HG03060 (cell line): Measurements from ENCODE around the gene HIVEP1.

Experiments
- ATAC-seq: cut with Tn5 transposase; IDR thresholded peaks from one replicate; pipeline ENCODE4 v1.9.1; 2021; ENCODE audit warnings: low read depth, moderate number of reproducible peaks; ENCODE audit not compliant: unreplicated experiment

Gene HIVEP1

GRCh38 chr6:12012038-12012557 is at the start of gene HIVEP1:
TSS of gene HIVEP1 (plus strand) at chr6:12012312. CDS start at chr6:12015629, 3,317 bp downstream.
- no peak for ATAC-seq

DNA sequence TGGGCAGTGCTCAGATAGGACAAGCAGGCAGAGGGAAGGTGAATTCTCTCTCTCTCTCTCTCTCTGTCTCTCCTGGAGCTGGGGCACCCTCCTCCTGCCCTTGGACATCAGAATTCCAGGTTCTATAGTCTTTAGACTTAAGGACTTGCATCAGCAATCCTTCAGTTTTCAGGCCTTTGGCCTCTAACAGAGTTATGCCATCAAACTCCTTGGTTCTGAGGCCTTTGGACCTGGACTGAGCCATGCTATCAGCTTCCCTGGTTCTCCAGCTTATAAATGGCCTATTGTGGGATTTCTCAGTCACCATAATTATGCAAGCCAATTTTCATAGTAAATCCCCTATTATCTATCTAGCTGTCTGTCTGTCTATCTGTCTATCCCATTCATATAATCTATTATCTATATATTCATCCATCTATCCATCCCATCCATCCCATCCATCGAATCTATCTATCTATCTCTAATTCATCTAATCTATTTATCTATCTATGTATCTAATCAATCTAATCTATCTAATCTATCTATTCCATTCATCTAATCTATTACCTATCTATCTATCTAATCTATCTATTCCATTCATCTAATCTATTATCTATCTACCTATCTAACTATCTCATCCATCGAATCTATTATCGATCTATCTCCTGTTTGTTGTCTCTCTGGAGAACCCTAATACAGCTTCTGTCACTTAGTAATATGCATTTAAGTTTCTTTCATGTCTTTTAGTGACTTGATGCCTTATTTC is 48.2 kb upstream of the HIVEP1 start:
- ATAC-seq, result no peak

- ATAC-seq, result no peak
These were observed 47.3 kb upstream of the HIVEP1 start for GRCh38 chr6:11964729-11965335.

DNA sequence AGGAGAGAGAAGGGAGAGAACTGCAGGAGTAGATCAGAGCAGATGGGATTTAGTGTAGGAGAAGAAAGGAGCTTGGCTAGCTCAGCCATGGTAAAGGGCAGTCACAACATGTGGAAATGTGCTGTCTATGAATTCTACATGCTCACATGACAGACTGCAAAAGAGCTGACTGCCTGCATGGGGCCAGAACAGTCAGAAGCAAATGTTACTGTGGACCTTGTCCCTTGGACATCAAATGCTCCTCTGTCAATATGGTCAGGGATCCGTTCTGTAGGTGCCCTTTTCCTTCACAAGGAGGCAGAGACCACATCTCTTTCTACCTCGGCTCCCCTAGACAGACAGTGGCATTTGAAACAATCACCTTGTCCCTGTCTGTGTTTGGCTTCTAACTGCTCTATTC is 46.6 kb upstream of the HIVEP1 start:
- ATAC-seq, result no peak

GRCh38 chr6:11968241-11968806 is 43.8 kb upstream of the HIVEP1 start:
- peak; percentile 54 for ATAC-seq

DNA sequence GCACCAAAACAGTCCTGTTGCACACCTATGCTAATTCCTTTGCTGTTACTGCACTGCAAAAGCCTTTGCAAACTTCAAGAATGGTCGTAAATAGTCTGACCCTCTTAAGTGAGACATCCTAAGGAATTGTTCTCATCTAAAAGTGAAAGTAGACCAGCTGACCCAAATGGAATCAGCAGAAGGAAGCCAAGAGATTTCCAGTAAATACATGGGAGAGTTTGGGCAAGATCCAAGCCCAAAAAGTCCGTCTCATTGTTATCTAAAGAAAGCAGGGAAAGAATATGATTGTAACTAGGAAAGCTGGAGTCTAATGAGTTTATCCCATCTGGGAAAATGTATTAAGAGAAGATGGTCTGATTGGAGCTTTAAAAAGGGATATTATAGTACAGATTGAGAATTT is 43.0 kb upstream of the HIVEP1 start:
- no peak for ATAC-seq

GRCh38 chr6:11970114-11970513 is 42.0 kb upstream of the HIVEP1 start:
- no peak for ATAC-seq

- no peak for ATAC-seq
These were observed 41.0 kb upstream of the HIVEP1 start for GRCh38 chr6:11971154-11971553.

DNA sequence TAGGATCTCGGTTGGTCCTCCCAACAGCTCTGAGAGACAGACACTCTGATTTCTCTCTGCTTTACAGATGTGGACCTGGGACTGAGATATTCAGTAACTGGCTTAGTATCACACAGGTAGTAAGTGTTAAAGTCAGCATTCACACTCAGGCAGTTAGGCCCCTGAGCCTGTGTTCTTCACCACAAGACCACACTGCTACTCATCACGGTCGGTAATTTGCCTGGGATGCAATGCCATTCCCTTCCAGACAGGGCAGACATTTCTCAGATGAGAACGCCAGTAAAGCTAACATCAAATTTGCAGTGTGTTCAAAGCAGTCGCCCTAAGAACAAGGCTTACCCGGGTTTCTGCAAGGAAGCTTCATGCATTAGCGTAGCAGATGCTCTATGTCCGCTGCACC is 39.8 kb upstream of the HIVEP1 start:
- no peak for ATAC-seq

DNA sequence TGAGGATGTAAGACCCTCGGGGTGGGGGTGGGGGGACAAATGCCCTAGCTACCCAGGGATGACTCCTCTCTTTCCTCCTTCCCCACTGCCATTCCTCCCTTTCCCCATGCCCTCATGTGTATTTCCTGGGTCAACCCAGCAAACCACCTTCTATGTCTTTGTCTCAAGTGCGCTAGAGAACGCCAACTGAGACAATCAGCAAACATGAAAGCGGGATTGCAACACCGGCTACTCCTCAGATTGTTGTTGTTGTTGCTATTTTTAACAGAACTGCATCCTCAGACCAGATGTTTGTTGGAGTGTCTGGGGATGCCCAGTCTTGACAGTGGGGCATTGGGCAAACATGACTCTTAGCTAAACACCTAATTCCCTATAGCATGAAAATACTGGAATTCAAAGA is 39.3 kb upstream of the HIVEP1 start:
- ATAC-seq, result no peak

DNA sequence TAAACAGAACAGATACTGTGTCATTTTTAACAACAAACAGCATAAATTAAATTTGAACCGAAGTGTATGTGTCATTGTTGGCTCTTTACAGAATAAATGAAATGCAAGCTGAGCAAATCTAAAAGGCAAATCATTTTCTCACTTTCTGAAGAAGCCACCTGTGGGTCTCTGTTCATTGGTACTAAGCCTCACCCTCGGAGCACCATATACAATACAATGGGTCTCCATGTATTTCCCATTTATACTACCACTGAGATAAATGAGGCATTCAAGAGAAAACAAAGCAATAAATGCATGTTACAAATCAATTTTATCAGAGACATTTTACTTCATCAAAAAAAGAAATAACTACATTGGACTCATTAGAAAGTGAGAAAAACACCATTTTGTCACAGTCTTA is 38.9 kb upstream of the HIVEP1 start:
- ATAC-seq, result no peak

GRCh38 chr6:11974089-11974488 is 38.0 kb upstream of the HIVEP1 start:
- no peak for ATAC-seq

DNA sequence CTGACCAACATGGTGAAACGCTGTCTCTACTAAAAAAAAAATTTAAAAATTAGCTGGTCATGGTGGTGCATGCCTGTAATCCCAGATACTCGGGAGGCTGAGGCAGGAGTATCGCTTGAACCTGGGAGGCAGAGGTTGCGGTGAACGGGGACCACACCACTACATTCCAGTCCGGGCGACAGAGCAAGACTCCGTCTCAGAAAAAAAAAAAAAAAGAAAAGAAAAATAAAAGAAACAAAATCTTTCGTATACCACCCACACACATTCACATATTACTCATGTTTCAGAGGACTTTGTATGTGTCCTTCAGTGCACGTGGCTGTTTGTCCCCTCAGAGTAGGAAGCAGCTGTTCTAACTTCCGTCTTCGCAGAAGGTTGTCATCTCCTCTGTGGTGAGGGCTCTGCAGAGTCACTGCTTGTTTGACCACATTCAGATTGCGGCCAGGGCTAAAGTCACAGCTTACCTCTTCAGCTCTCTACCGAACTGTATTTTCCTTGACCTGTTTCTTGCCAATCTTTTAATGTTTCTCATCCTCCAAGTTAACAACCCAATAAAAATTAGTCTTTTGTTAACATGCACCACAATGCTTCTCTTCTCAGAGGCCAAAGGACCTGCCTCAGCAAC is 36.6 kb upstream of the HIVEP1 start:
- peak; percentile 87 for ATAC-seq

DNA sequence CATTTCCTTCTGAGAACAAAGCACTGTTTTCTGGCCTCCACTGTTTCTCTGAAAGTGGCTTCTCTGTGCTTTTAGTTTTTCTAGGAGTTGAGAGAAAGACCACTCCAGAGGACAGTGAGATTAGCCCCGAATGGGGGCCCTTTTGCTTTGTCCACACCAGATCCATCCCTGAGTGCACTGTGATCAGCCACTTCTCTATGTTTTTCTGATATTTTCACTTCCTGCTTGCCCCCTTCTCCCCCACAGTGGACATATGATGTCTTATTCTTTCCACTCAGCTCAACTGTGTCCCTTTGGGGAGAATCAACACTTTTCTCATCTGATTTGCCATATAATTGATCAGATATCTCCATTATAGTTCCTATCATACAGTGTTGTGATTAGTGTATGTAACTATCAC is 35.6 kb upstream of the HIVEP1 start:
- no peak for ATAC-seq

DNA sequence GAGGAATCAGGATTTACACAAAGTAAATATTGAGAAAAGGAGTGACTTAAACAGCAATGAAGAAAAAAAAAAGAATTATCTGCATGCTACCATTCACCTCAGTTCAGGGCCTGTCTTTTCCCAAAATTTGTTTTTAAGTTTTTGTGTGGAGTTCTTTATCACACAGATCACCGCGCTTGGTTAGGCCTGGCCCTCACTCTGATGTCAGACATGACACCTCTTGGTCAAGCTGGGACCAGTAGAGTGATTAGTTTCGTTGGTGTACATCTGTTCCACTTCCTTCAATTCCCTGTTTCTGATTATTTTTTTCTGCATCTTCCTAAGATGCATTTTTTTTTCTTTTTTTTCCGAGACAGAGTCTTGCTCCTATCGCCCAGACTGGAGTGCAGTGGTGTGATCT is 34.9 kb upstream of the HIVEP1 start:
- no peak for ATAC-seq

DNA sequence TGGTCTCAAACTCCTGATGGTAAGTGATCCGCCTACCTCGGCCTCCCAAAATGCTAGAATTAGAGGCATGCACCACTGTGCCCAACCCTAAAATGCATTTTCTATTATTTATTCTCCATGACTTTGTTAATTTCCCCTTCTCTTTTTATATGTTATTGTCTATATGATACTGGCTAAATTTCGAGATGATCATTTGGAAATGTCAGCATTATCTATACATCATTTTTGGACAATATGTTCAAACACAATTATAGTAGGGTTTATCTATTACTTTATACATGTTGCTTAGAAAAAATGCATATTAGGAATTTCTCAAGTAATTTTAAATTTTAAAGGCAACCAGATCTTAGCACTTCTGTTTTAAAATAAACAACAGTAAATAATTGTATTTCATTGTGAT is 34.4 kb upstream of the HIVEP1 start:
- ATAC-seq, result no peak

GRCh38 chr6:11978169-11978987 is 33.7 kb upstream of the HIVEP1 start:
- no peak for ATAC-seq

DNA sequence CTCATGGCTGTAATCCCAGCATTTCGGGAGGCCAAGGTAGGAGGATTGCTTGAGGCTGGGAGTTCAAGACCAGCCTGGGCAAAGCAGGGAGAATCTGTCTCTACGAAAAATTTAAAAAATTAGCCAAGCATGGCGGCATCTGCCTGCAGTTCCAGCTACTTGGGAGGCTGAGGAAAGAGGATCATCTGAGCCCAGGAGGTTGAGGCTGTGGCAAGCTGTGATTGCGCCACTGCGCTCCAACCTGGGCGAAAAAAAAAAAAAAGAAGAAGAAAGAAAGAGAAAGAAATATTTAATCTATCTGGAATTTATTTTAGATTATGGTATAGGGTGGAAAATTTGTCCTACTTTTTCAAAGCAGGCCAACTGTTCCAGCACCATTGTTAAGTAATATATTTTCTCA is 32.2 kb upstream of the HIVEP1 start:
- no peak for ATAC-seq

DNA sequence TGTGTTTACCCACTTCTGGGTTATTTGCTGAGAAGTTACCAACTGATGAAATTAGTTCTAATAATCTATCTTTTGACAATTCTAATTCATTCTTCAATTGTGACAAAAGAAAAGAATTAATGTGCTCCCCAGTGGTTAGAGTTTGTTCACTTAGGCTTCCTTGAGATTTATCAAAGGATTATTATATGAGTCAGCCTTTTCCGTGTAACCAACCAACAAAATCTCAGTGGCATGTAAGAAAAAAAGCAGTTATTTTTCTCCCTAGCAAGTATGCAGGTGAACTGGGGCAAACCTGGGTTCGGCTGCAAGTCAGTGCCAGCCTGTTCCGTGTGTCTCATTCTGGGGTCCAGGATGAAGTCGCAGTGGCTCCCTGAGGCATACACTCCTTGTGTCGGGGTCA is 28.8 kb upstream of the HIVEP1 start:
- no peak for ATAC-seq

DNA sequence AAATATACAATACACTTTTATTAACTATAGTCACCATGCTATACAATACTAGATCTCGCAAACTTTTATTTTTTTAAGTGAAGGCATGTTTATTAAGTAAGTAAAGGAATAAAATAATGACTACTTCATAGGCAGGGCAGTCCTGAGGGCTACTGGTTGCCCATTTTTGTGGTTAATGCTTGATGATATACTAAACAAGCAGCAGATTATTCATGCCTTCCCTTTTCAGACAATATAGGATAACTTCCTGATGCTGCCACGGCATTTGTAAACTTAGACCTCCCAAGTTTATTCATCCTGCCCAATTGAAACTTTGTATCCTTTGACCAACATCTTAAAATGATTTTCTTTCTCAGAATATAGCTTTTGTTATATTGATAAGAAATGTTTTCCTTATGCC is 24.7 kb upstream of the HIVEP1 start:
- no peak for ATAC-seq

- ATAC-seq, result no peak
These were observed 22.7 kb upstream of the HIVEP1 start for GRCh38 chr6:11989386-11989785.
